ENCODE results near the gene DTNB. TPM values are rescaled to one million over a fixed set of nuclear protein-coding genes. Genes with fewer than 3 reads are reported as not detected.

The DTNB gene
- total and polyA plus RNA-seq, 10 of the 15 experiments (the other 5 are each of a cell fraction or from before 2014, with no cell fraction given): 4.5 to 30.6 (median 11.9) TPM

DNA sequence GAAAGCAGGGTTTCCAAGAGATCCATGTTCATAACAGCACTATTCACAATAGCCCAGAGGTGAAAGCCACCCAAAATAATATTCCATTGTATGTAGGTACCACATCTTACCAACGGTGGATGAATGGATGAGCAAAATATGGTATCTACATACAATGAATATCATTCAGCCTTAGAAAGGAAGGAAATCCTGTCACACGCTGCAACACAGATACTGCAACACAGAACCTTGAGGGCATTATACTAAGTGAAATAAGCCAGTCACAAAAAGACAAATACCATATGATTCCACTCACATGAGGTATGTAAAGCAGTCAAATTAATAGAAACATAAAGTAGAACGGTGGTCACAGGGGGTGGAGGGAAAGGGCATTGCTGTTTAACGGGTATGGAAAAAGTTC, 155.7 kb downstream of the DTNB start:
- 61% methylated on average over 4 of the region's 4 CpGs for WGBS (ENCODE audit: insufficient coverage, insufficient replicate concordance, low lambda C conversion rate, missing lambda C conversion rate)
- ChIA-PET SMC1A (ENCODE audit: uncharacterized antibody, unreplicated experiment) (interaction anchor here (1.2 to 2.6 kb wide), 4 partner anchors 49 to 141 kb away, joined by 3 to 8 read pairs (median 8); no protein-coding TSS in a partner anchor), CTCF (interaction anchor here (1.1 to 2.7 kb wide), 7 partner anchors 29 to 352 kb away, joined by 3 to 10 read pairs (median 4); no protein-coding TSS in a partner anchor), POLR2A (interaction anchor here (0.9 to 1.5 kb wide), 2 partner anchors 141 to 155 kb away, joined by 3 to 7 read pairs; no protein-coding TSS in a partner anchor), RAD21 (ENCODE audit: unreplicated experiment) (no interaction called here)
- FAIRE-seq (no peak), DNase-seq (ENCODE audit: low read depth, low spot score) (no peak), ATAC-seq (no peak)
- no peaks in the 10 kb centered on the region for H3K27me3 ChIP-seq (replicated peaks in 1 of 2; ENCODE audit: control insufficient read depth in 2 of 2, insufficient read depth in 2 of 2, low read length in 1 of 2)
- H3K4me2 ChIP-seq (ENCODE audit: control insufficient read depth, insufficient read depth): no peak overlapping the region
- intact Hi-C loops (cut with micrococcal nuclease; ENCODE audit: unreplicated experiment) (no loop called here), in situ Hi-C loops (cut with MboI) (no loop called here)
- H3K4me3 ChIP-seq: no peak overlapping the region
- no TSS peak for BruUV-seq (replicated peaks)
- H3K27ac ChIP-seq (ENCODE audit: control insufficient read depth, insufficient read depth): no peak overlapping the region
- H3K9ac ChIP-seq (ENCODE audit: control insufficient read depth, insufficient read depth, low read length): no peak overlapping the region
- no peaks in the 10 kb centered on the region for H4K20me1 ChIP-seq (ENCODE audit: control insufficient read depth, insufficient read depth)
- H3K79me2 ChIP-seq (ENCODE audit: control insufficient read depth, insufficient read depth, low read length): no peaks in the 10 kb centered on the region
- H2AFZ ChIP-seq (ENCODE audit: control insufficient read depth, low read depth, low read length): no peak overlapping the region
- TF ChIP-seq ZBED1 (IDR thresholded peaks at IDR 0.05; ENCODE audit: borderline replicate concordance) (no peak), ZZZ3 (IDR thresholded peaks at IDR 0.05; ENCODE audit: control insufficient read depth, insufficient read length, low read depth) (no peak), BCL11A (IDR thresholded peaks at IDR 0.05; ENCODE audit: low read depth, low read length) (no peak), CHD4 (IDR thresholded peaks at IDR 0.05) (no peak), MTA3 (IDR thresholded peaks at IDR 0.05; ENCODE audit: borderline replicate concordance, low read length) (no peak), NFYA (IDR thresholded peaks at IDR 0.05; ENCODE audit: borderline replicate concordance, low read depth, low read length) (no peak), HDGF (IDR thresholded peaks at IDR 0.05) (no peak), FOS (IDR thresholded peaks at IDR 0.05; ENCODE audit: borderline replicate concordance, extremely low read depth, insufficient read length) (no peak), POLR2AphosphoS2 (IDR thresholded peaks at IDR 0.05; ENCODE audit: low read depth, low read length) (no peak), ASH2L (IDR thresholded peaks at IDR 0.05; ENCODE audit: borderline replicate concordance, low read depth) (no peak)
- TF ChIP-seq, protein P1, sequence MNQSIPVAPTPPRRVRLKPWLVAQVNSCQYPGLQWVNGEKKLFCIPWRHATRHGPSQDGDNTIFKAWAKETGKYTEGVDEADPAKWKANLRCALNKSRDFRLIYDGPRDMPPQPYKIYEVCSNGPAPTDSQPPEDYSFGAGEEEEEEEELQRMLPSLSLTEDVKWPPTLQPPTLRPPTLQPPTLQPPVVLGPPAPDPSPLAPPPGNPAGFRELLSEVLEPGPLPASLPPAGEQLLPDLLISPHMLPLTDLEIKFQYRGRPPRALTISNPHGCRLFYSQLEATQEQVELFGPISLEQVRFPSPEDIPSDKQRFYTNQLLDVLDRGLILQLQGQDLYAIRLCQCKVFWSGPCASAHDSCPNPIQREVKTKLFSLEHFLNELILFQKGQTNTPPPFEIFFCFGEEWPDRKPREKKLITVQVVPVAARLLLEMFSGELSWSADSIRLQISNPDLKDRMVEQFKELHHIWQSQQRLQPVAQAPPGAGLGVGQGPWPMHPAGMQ (IDR thresholded peaks at IDR 0.05; ENCODE audit: borderline replicate concordance): no peak
- TF ChIP-seq, protein P2, sequence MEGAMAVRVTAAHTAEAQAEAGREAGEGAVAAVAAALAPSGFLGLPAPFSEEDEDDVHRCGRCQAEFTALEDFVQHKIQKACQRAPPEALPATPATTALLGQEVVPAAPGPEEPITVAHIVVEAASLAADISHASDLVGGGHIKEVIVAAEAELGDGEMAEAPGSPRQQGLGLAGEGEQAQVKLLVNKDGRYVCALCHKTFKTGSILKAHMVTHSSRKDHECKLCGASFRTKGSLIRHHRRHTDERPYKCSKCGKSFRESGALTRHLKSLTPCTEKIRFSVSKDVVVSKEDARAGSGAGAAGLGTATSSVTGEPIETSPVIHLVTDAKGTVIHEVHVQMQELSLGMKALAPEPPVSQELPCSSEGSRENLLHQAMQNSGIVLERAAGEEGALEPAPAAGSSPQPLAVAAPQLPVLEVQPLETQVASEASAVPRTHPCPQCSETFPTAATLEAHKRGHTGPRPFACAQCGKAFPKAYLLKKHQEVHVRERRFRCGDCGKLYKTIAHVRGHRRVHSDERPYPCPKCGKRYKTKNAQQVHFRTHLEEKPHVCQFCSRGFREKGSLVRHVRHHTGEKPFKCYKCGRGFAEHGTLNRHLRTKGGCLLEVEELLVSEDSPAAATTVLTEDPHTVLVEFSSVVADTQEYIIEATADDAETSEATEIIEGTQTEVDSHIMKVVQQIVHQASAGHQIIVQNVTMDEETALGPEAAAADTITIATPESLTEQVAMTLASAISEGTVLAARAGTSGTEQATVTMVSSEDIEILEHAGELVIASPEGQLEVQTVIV (IDR thresholded peaks at IDR 0.05; ENCODE audit: borderline replicate concordance, partially characterized antibody): no peak
- TF ChIP-seq, protein P3, sequence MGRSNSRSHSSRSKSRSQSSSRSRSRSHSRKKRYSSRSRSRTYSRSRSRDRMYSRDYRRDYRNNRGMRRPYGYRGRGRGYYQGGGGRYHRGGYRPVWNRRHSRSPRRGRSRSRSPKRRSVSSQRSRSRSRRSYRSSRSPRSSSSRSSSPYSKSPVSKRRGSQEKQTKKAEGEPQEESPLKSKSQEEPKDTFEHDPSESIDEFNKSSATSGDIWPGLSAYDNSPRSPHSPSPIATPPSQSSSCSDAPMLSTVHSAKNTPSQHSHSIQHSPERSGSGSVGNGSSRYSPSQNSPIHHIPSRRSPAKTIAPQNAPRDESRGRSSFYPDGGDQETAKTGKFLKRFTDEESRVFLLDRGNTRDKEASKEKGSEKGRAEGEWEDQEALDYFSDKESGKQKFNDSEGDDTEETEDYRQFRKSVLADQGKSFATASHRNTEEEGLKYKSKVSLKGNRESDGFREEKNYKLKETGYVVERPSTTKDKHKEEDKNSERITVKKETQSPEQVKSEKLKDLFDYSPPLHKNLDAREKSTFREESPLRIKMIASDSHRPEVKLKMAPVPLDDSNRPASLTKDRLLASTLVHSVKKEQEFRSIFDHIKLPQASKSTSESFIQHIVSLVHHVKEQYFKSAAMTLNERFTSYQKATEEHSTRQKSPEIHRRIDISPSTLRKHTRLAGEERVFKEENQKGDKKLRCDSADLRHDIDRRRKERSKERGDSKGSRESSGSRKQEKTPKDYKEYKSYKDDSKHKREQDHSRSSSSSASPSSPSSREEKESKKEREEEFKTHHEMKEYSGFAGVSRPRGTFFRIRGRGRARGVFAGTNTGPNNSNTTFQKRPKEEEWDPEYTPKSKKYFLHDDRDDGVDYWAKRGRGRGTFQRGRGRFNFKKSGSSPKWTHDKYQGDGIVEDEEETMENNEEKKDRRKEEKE (IDR thresholded peaks at IDR 0.05): no peak
- TF ChIP-seq, protein P4, sequence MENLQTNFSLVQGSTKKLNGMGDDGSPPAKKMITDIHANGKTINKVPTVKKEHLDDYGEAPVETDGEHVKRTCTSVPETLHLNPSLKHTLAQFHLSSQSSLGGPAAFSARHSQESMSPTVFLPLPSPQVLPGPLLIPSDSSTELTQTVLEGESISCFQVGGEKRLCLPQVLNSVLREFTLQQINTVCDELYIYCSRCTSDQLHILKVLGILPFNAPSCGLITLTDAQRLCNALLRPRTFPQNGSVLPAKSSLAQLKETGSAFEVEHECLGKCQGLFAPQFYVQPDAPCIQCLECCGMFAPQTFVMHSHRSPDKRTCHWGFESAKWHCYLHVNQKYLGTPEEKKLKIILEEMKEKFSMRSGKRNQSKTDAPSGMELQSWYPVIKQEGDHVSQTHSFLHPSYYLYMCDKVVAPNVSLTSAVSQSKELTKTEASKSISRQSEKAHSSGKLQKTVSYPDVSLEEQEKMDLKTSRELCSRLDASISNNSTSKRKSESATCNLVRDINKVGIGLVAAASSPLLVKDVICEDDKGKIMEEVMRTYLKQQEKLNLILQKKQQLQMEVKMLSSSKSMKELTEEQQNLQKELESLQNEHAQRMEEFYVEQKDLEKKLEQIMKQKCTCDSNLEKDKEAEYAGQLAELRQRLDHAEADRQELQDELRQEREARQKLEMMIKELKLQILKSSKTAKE (IDR thresholded peaks at IDR 0.05; ENCODE audit: low read depth, poor library complexity, severe bottlenecking): no peak
- TF ChIP-seq, protein P5, sequence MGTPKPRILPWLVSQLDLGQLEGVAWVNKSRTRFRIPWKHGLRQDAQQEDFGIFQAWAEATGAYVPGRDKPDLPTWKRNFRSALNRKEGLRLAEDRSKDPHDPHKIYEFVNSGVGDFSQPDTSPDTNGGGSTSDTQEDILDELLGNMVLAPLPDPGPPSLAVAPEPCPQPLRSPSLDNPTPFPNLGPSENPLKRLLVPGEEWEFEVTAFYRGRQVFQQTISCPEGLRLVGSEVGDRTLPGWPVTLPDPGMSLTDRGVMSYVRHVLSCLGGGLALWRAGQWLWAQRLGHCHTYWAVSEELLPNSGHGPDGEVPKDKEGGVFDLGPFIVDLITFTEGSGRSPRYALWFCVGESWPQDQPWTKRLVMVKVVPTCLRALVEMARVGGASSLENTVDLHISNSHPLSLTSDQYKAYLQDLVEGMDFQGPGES (IDR thresholded peaks at IDR 0.05): no peak
- H3K36me3 ChIP-seq (ENCODE audit: control insufficient read depth in 2 of 2, insufficient read depth in 2 of 2, low read length in 1 of 2): no peaks in the 10 kb centered on the region
- peaks cover 24% of the 10 kb centered on the region for H3K4me1 ChIP-seq (ENCODE audit: control insufficient read depth, insufficient read depth, low read length)
- H3K9me3 ChIP-seq (replicated peaks; ENCODE audit: control insufficient read depth, insufficient read depth, low read length): no peaks in the 10 kb centered on the region; the same call in 1 of the 3 replicates

Measured in GM12878 (cell line).